Osteoblast (primary cell): ENCODE measurements around the gene SKIC8. TPM values are rescaled to one million over a fixed set of nuclear protein-coding genes. Genes with fewer than 3 reads are reported as not detected.

ENCODE experiments used
- DNase-seq: peaks from one replicate; pipeline ENCODE4 v3.0.0; 2011; ENCODE audit warnings: low spot score, mixed read lengths; ENCODE audit not compliant: insufficient read length; ENCODE audit errors: missing footprints
- H2AFZ ChIP-seq: 2 replicates; pipeline ENCODE4 v1.6.0; 2011; ENCODE audit warnings: mild to moderate bottlenecking, low read length
- H3K27ac ChIP-seq: 2 replicates; pipeline ENCODE4 v1.5.1; 2011; ENCODE audit warnings: mild to moderate bottlenecking, low read depth, low read length, moderate library complexity
- H3K27me3 ChIP-seq: 2 replicates; pipeline ENCODE4 v1.6.0; 2012; ENCODE audit warnings: mild to moderate bottlenecking, control low read depth, inconsistent platforms, low read length, moderate library complexity; ENCODE audit not compliant: insufficient read depth
- H3K36me3 ChIP-seq: 2 replicates; pipeline ENCODE4 v1.5.1; 2011; ENCODE audit warnings: mild to moderate bottlenecking, low read length, control low read depth, moderate library complexity; ENCODE audit not compliant: insufficient read depth
- H3K4me1 ChIP-seq: 2 replicates; pipeline ENCODE4 v1.5.1; 2011; ENCODE audit warnings: mild to moderate bottlenecking, low read length, control low read depth, moderate library complexity; ENCODE audit not compliant: insufficient read depth
- H3K4me2 ChIP-seq: 2 replicates; pipeline ENCODE4 v1.6.0; 2011; ENCODE audit warnings: mild to moderate bottlenecking, low read length; ENCODE audit not compliant: insufficient read depth
- H3K4me3 ChIP-seq: fragments of 200-600 bp; sonication (generic); 3 replicates; pipeline ENCODE4 v1.5.1; 2012; ENCODE audit warnings: mild to moderate bottlenecking, low read length, inconsistent platforms; ENCODE audit not compliant: insufficient read depth
- H3K79me2 ChIP-seq: 2 replicates; pipeline ENCODE4 v1.6.0; 2012; ENCODE audit warnings: mild to moderate bottlenecking, low read length, control low read depth, inconsistent platforms; ENCODE audit not compliant: insufficient read depth
- H3K9me3 ChIP-seq: 2 replicates; pipeline ENCODE4 v1.5.1; 2011; ENCODE audit warnings: low read depth, low read length, control low read depth
- H4K20me1 ChIP-seq: 2 replicates; pipeline ENCODE4 v1.6.0; 2012; ENCODE audit warnings: mild to moderate bottlenecking, low read length, control low read depth; ENCODE audit not compliant: insufficient read depth
- total RNA-seq: library from RNA; depleted of rRNA; stranded (reverse); fragments of >200 nt; gene quantifications from 2 replicates; pipeline ENCODE4 v1.2.3, GENCODE V29; 2012
- TF ChIP-seq, protein P1 (sequence below): IDR thresholded peaks from 2 replicates; pipeline ENCODE4 v1.5.1; 2011; ENCODE audit warnings: mild to moderate bottlenecking, low read depth, low read length, moderate library complexity; ENCODE audit errors: extremely low read depth

Gene SKIC8
- total RNA-seq, 1 donor = 62.6 TPM

DNA sequence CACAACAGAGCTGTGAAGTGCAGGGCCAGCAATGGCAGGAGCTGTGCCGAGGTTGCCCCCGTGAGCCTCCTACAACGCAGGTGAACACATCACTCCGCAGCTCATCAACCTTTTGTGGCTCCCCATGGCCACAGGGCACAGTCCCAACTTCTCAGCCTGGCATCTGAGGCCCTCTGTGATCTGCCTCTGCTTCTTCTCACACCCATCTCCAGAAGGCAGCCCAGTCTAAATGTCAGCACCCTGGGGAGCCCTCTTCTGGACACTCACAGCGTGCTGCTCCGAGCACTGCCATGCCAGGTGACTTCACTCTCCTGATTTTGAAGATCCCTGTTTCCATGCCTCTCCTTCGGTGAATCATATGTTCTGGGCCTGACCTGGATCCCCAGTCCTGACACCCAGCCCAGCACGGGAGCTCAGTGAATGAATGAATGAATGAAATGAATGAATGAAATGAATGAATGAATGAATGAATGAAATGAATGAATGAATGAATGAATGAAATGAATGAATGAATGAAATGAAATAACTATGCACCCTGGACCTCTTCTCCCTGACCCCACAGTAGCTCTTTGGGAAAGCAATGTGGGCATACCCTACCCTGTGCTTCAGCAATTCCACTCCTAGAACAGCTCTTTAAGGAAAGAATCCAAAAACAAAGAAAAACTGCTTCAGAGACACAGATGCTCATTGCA, 17.9 kb upstream of the SKIC8 start:
- DNase-seq = peak; percentile 80
- Histone ChIP-seq H3K4me3 (no peak overlapping the region), H3K9me3 (no peaks in the 10 kb centered on the region), H3K27ac (no peak overlapping the region), H2AFZ (no peak overlapping the region), H4K20me1 (no peaks in the 10 kb centered on the region), H3K79me2 (no peaks in the 10 kb centered on the region), H3K36me3 (no peaks in the 10 kb centered on the region), H3K27me3 (peaks cover 14% of the 10 kb centered on the region), H3K4me1 (no peaks in the 10 kb centered on the region), H3K4me2 (no peak overlapping the region)
- TF ChIP-seq, protein P1, sequence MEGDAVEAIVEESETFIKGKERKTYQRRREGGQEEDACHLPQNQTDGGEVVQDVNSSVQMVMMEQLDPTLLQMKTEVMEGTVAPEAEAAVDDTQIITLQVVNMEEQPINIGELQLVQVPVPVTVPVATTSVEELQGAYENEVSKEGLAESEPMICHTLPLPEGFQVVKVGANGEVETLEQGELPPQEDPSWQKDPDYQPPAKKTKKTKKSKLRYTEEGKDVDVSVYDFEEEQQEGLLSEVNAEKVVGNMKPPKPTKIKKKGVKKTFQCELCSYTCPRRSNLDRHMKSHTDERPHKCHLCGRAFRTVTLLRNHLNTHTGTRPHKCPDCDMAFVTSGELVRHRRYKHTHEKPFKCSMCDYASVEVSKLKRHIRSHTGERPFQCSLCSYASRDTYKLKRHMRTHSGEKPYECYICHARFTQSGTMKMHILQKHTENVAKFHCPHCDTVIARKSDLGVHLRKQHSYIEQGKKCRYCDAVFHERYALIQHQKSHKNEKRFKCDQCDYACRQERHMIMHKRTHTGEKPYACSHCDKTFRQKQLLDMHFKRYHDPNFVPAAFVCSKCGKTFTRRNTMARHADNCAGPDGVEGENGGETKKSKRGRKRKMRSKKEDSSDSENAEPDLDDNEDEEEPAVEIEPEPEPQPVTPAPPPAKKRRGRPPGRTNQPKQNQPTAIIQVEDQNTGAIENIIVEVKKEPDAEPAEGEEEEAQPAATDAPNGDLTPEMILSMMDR = peak; percentile 8

DNA sequence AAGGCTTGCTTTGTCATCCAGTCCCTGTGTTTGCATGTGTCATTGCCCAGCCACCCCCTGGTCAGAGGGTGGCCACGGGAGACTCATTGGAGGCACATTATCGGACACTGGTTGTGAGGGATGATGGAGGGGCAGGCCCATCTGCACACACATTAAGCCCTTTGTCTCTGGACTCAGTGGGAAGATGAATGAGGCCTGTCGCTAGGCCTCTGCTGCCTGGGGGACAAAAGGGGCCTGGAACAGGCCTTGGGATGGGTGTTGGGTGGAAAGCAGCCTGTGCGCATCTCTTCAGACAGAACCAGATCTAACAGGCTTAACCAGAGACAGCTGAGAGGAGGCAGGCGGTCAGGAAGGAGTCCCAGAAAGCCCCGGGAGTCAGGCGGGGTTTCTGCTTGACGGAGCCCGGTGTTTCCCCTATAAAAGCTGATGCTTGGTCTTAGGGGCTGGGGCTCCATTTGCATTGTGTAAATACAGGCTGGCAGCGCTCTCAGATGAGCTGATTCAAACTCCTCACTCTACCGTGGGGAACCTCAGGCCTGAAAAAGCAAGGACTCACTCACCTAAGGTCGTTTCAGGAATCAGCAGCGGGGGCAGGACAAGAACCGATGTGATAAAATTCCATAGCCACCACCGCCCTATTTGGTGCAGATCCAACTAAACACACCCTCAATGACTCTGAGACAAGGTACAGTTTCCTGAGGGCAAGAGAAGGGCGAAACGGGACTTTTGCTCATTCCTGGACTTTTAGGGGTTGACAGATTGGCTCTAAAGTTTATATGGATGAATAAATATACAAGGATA, 17.1 kb upstream of the SKIC8 start:
- H2AFZ ChIP-seq = no peak overlapping the region
- peak; percentile 21 for DNase-seq

DNA sequence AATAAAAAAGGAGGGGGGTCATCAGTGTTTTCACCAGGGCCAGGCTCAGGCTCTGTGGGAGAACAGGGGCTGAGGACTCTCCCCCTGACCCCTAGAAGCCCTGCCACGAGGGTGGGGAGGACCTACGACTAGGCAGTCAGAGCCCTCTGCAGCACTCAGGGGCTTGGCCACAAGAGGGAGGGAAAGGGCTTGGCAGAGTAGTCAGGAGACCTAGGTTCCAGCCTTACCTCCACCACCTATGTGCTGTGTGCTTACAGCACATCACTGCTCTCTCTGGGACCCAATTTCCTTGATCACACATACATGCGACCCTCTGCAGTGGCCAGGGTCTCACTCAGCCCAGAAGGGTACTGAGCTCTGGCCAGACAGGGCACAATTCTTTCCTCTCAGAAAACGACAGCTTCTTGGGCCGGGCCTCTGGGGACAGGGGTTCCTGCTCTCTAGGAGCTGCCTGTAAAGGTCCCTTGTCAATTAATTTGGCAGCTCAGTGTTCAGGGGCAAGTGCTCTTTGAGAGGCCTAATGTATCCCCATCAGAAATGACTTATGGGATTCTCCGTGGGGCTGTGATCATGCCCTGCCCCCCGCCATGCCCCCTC, 16.4 kb upstream of the SKIC8 start:
- no peak overlapping the region for H3K4me2 ChIP-seq
- no peak overlapping the region for H2AFZ ChIP-seq
- no peaks in the 10 kb centered on the region for H3K4me1 ChIP-seq
- no peaks in the 10 kb centered on the region for H4K20me1 ChIP-seq
- no peaks in the 10 kb centered on the region for H3K36me3 ChIP-seq
- no peak overlapping the region for H3K27ac ChIP-seq
- H3K9me3 ChIP-seq = no peaks in the 10 kb centered on the region
- H3K79me2 ChIP-seq = no peaks in the 10 kb centered on the region
- peaks cover 19% of the 10 kb centered on the region for H3K27me3 ChIP-seq
- no peak overlapping the region for H3K4me3 ChIP-seq
- TF ChIP-seq, protein P1 = peak; percentile 21
- DNase-seq = peak; percentile 13

More for the DNA sequence above, 17.1 kb upstream of the SKIC8 start:
- Histone ChIP-seq H3K79me2 (no peaks in the 10 kb centered on the region), H3K4me3 (no peak overlapping the region), H3K36me3 (no peaks in the 10 kb centered on the region), H3K27me3 (peaks cover 19% of the 10 kb centered on the region), H3K9me3 (no peaks in the 10 kb centered on the region), H3K4me1 (no peaks in the 10 kb centered on the region), H3K27ac (no peak overlapping the region), H4K20me1 (no peaks in the 10 kb centered on the region), H3K4me2 (no peak overlapping the region)
- TF ChIP-seq, protein P1 = no peak

DNA sequence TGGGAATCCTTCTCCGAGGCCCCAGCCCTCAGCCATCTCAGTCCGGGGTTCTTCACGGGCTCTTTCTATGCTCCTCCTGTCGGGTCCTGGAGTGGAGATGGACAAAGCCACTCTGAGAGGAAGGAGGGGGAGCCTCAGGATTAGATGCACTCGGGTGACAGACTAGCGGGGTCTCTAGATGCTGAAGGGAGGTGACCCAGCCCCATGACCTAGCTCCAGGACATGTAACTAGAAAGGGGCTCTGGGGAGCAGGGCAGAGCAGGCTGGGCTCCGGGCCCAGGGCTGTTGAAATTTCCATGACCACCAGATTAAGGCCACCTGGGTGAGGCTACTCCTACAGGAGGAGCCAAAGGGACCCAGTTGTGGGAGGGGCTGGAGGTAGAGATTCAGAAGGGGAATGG, 14.8 kb upstream of the SKIC8 start:
- Histone ChIP-seq H3K27me3 (peaks cover 22% of the 10 kb centered on the region), H3K79me2 (no peaks in the 10 kb centered on the region), H2AFZ (no peak overlapping the region), H3K4me2 (no peak overlapping the region), H3K9me3 (no peaks in the 10 kb centered on the region), H4K20me1 (no peaks in the 10 kb centered on the region), H3K36me3 (no peaks in the 10 kb centered on the region), H3K4me3 (no peak overlapping the region), H3K4me1 (no peaks in the 10 kb centered on the region), H3K27ac (no peak overlapping the region)
- DNase-seq = peak; percentile 6
- TF ChIP-seq, protein P1 = no peak
